ENCODE measurements around the gene ABCC5.

GRCh38 chr3:184008161-184008560 lies 9.5 kb downstream of the ABCC5 start:
- TF ChIP-seq CTCF (IDR thresholded peaks at IDR 0.05) = no peak
- no peak for TF ChIP-seq POLR2A (IDR thresholded peaks at IDR 0.05)
- TF ChIP-seq POLR2AphosphoS5 (IDR thresholded peaks at IDR 0.05; ENCODE audit: insufficient read depth in 1 of 2, low read depth in 1 of 2) = no peak

Data from vagina (tissue), 2 donors.